Measurements from ENCODE around the gene UBQLN4.

The UBQLN4 gene

DNA sequence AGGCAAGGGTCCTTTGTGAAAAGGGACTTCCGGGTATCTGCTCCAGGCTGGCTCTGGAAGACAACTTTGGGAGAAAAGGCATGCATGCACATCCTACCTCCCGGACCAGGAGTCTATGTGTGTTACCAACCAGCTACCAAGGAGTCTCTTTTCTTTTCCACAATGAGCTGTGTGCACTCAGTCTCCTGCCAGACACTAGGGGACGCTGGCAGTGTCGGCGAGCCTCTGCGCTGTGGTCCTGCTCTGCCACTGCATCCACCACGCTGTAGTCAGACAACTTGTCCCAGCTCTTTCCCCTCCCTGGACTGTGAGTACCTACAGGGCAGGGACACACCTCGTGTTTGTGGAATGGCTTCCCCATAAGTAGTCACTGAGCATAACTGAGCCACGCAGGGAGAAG, 27.7 kb downstream of the UBQLN4 start:
- peak; percentile 41; the same call in 1 of the 2 replicates for TF ChIP-seq RAD21 (IDR thresholded peaks at IDR 0.05; ENCODE audit: low read depth)
- TF ChIP-seq ZBTB7A (IDR thresholded peaks at IDR 0.05; ENCODE audit: low read depth), result no peak

DNA sequence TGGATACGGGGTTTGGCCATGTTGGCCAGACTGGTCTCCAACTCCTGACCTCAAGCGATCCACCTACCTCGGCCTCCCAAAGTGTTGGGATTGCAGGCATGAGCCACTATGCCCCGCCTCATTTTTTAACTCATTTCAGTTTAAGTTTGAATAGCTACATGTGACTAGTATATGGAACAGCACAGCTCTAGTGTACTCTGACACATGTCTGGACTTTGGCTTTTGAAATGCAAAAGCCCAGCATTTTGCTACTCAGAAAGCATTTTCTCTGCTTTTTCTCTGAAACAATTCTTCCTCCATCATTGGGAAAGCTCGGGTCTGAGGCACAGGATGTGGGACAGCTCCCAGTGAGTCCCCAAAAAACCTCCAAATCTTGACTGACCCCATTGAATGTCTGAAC, 28.8 kb downstream of the UBQLN4 start:
- no peak for TF ChIP-seq FOXM1 (IDR thresholded peaks at IDR 0.05; ENCODE audit: borderline replicate concordance, low read depth)
- TF ChIP-seq, protein P1, sequence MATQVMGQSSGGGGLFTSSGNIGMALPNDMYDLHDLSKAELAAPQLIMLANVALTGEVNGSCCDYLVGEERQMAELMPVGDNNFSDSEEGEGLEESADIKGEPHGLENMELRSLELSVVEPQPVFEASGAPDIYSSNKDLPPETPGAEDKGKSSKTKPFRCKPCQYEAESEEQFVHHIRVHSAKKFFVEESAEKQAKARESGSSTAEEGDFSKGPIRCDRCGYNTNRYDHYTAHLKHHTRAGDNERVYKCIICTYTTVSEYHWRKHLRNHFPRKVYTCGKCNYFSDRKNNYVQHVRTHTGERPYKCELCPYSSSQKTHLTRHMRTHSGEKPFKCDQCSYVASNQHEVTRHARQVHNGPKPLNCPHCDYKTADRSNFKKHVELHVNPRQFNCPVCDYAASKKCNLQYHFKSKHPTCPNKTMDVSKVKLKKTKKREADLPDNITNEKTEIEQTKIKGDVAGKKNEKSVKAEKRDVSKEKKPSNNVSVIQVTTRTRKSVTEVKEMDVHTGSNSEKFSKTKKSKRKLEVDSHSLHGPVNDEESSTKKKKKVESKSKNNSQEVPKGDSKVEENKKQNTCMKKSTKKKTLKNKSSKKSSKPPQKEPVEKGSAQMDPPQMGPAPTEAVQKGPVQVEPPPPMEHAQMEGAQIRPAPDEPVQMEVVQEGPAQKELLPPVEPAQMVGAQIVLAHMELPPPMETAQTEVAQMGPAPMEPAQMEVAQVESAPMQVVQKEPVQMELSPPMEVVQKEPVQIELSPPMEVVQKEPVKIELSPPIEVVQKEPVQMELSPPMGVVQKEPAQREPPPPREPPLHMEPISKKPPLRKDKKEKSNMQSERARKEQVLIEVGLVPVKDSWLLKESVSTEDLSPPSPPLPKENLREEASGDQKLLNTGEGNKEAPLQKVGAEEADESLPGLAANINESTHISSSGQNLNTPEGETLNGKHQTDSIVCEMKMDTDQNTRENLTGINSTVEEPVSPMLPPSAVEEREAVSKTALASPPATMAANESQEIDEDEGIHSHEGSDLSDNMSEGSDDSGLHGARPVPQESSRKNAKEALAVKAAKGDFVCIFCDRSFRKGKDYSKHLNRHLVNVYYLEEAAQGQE (IDR thresholded peaks at IDR 0.05; ENCODE audit: low read depth), result no peak
- no peak for TF ChIP-seq RAD21 (IDR thresholded peaks at IDR 0.05; ENCODE audit: low read depth)
- no peak for TF ChIP-seq TCF12 (IDR thresholded peaks at IDR 0.05; ENCODE audit: low read depth)
- TF ChIP-seq, protein P2, sequence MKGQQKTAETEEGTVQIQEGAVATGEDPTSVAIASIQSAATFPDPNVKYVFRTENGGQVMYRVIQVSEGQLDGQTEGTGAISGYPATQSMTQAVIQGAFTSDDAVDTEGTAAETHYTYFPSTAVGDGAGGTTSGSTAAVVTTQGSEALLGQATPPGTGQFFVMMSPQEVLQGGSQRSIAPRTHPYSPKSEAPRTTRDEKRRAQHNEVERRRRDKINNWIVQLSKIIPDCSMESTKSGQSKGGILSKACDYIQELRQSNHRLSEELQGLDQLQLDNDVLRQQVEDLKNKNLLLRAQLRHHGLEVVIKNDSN (IDR thresholded peaks at IDR 0.05), result no peak
- TF ChIP-seq ZBTB7A (IDR thresholded peaks at IDR 0.05; ENCODE audit: low read depth), result no peak
- TF ChIP-seq CEBPB (IDR thresholded peaks at IDR 0.05), result no peak
- no peak for TF ChIP-seq YY1 (IDR thresholded peaks at IDR 0.05; ENCODE audit: low read depth)
- no peak for TF ChIP-seq TEAD4 (IDR thresholded peaks at IDR 0.05)
- TF ChIP-seq, protein P3, sequence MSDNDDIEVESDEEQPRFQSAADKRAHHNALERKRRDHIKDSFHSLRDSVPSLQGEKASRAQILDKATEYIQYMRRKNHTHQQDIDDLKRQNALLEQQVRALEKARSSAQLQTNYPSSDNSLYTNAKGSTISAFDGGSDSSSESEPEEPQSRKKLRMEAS (IDR thresholded peaks at IDR 0.05), result no peak
- TF ChIP-seq TAF1 (IDR thresholded peaks at IDR 0.05; ENCODE audit: low read depth), result no peak
- no peak for TF ChIP-seq NFIC (IDR thresholded peaks at IDR 0.05)
- no peak for TF ChIP-seq EGR1 (IDR thresholded peaks at IDR 0.05)
- TF ChIP-seq EP300 (IDR thresholded peaks at IDR 0.05; ENCODE audit: borderline replicate concordance), result no peak
- TF ChIP-seq CREB1 (IDR thresholded peaks at IDR 0.05; ENCODE audit: low read depth), result no peak

DNA sequence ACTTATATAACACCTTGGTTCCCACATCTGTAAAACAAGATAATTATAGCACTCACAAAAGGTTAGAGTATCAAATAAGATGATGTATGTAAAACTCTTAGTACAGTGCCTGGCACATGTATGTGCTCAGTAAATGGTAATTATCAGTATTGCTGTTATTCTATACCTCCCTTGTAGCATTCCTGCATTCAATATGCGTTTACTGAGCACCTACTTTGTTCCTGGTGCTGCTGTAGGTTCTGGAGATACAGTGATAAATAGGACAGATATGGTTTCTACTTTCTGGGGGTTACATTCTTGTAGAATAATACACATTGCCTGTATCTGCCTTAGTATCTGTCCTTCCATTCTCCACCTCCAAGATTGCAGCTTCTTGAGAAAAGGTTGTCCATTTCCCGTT, 31.6 kb downstream of the UBQLN4 start:
- no peak for TF ChIP-seq TAF1 (IDR thresholded peaks at IDR 0.05; ENCODE audit: low read depth)
- no peak for TF ChIP-seq TEAD4 (IDR thresholded peaks at IDR 0.05)
- no peak for TF ChIP-seq RAD21 (IDR thresholded peaks at IDR 0.05; ENCODE audit: low read depth)
- no peak for TF ChIP-seq ZBTB7A (IDR thresholded peaks at IDR 0.05; ENCODE audit: low read depth)

DNA sequence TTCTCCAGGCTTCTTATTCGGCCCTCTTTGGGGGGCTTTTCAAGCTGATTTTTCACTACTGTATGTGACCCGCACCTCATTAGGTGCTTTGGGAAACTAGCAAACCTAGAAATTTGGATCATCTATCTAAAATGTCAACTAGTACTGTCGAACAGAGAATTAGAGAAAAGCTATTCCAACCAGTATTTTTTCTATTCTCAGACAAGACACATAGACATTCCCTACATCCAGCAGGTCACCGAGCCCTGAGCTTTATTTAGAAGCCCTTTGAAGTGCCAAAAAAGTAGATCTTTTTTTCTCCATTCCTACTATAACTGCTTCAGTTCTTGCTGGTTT, 32.5 kb downstream of the UBQLN4 start:
- TF ChIP-seq, protein P2 (IDR thresholded peaks at IDR 0.05), result no peak
- TF ChIP-seq ZBTB7A (IDR thresholded peaks at IDR 0.05; ENCODE audit: low read depth), result no peak
- TF ChIP-seq RAD21 (IDR thresholded peaks at IDR 0.05; ENCODE audit: low read depth), result no peak
- TF ChIP-seq YY1 (IDR thresholded peaks at IDR 0.05; ENCODE audit: low read depth), result no peak
- no peak for TF ChIP-seq EP300 (IDR thresholded peaks at IDR 0.05; ENCODE audit: borderline replicate concordance)
- TF ChIP-seq, protein P3 (IDR thresholded peaks at IDR 0.05), result no peak
- no peak for TF ChIP-seq FOXM1 (IDR thresholded peaks at IDR 0.05; ENCODE audit: borderline replicate concordance, low read depth)
- no peak for TF ChIP-seq CREB1 (IDR thresholded peaks at IDR 0.05; ENCODE audit: low read depth)
- TF ChIP-seq CEBPB (IDR thresholded peaks at IDR 0.05), result no peak
- TF ChIP-seq EGR1 (IDR thresholded peaks at IDR 0.05), result no peak

DNA sequence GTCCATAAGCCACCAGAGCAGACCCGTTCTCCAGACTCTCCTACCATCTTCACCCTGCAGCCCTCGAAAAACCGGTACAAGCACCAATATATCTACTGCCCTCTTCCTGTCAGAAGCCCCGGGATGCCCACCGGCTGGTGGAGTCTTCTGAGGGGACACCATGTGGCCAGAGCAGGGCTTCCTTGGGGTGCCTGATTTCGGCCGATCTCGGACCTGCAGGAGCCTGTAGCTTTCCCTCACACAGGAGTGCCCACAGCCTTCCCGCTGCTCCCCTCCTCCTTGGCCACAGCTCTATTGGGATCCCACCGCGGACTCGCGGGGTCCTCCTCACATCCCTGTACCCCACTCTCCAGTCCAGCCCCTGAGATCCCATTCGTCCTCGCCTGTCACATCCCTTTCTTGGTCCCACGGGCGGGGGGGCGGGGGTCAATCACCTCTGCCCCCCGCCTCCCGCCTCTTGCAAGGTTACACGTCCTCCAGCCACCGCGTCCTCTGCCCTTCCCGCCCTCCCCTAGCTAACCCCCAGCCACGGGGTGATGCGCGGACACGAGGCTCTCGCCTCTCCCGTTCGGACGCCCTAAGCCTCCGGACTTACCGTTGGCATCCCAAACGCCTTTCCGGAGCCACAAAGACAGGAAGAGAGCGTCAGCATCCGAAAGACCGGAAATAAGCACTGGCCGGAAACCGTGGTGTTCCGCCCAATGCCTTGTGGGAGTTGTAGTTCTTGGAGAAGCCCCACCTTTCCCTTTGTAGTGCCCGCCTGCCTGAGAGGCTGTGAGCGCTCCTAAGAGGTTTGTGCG, 33.1 kb downstream of the UBQLN4 start, which contains the start of gene SSR2:
SSR2 (minus strand) TSS at position 659 of the 800 bp plus-strand sequence. CDS start 784 bp downstream, outside the sequence.
- TF ChIP-seq TEAD4 (IDR thresholded peaks at IDR 0.05) (no peak), TAF1 (IDR thresholded peaks at IDR 0.05; ENCODE audit: low read depth) (peak; percentile 45; the same call in 1 of the 2 replicates), ZBTB7A (IDR thresholded peaks at IDR 0.05; ENCODE audit: low read depth) (no peak), TCF12 (IDR thresholded peaks at IDR 0.05; ENCODE audit: low read depth) (no peak), NFIC (IDR thresholded peaks at IDR 0.05) (no peak), RAD21 (IDR thresholded peaks at IDR 0.05; ENCODE audit: low read depth) (no peak), YY1 (IDR thresholded peaks at IDR 0.05; ENCODE audit: low read depth) (no peak), CEBPB (IDR thresholded peaks at IDR 0.05) (no peak), EGR1 (IDR thresholded peaks at IDR 0.05) (no peak), CREB1 (IDR thresholded peaks at IDR 0.05; ENCODE audit: low read depth) (peak; percentile 56; the same call in 1 of the 2 replicates), EP300 (IDR thresholded peaks at IDR 0.05; ENCODE audit: borderline replicate concordance) (no peak), FOXM1 (IDR thresholded peaks at IDR 0.05; ENCODE audit: borderline replicate concordance, low read depth) (no peak)
- TF ChIP-seq, protein P1 (IDR thresholded peaks at IDR 0.05; ENCODE audit: low read depth), result no peak
- TF ChIP-seq, protein P2 (IDR thresholded peaks at IDR 0.05), result no peak
- TF ChIP-seq, protein P3 (IDR thresholded peaks at IDR 0.05), result peak; percentile 57

All from Ishikawa (cell line).